HEK293 (cell line): ENCODE results near the gene CAMK1.

Experiments used
- CTCF ChIA-PET: fragments of 350-600 bp; formaldehyde crosslinking; extraction: SDS; loops from one replicate; lab custom pipeline; 2021; ENCODE audit warnings: antibody characterized with exemption; lab: Yijun Ruan, JAX
- POLR2A ChIA-PET: fragments of 300-600 bp; formaldehyde crosslinking; extraction: SDS; loops from one replicate; lab custom pipeline; 2020; ENCODE audit warnings: antibody characterized with exemption, inconsistent platforms; lab: Yijun Ruan, JAX
- H3K27ac ChIP-seq: fragments of 200-500 bp; sonication (Bioruptor generic); 2 replicates; pipeline ENCODE4 v1.5.1; 2014; ENCODE audit warnings: low read depth, low read length, control low read depth, inconsistent platforms; ENCODE audit errors: extremely low read depth
- H3K36me3 ChIP-seq, 2 experiments: fragments of 200-500 bp in 1 of 2; sonication (Bioruptor generic) in 1 of 2; 1 replicate in 1 of 2; 2 replicates in 1 of 2; pipeline ENCODE4 v1.5.1; 2014 to 2017; ENCODE audit warnings: inconsistent platforms in 2 of 2, low read length in 2 of 2; ENCODE audit not compliant: control insufficient read depth in 2 of 2, insufficient read depth in 1 of 2
- H3K4me1 ChIP-seq: fragments of 200-500 bp; sonication (Bioruptor generic); 2 replicates; pipeline ENCODE4 v1.5.1; 2014; ENCODE audit warnings: mild to moderate bottlenecking, low read length, inconsistent platforms; ENCODE audit not compliant: control insufficient read depth, insufficient read depth
- H3K4me3 ChIP-seq: 2 replicates; pipeline ENCODE4 v1.5.1; 2011; ENCODE audit warnings: low read depth, mild to moderate bottlenecking, control low read depth, low read length, moderate library complexity
- H3K9me3 ChIP-seq: fragments of 200-500 bp; sonication (Bioruptor generic); 2 replicates; pipeline ENCODE4 v1.5.1; 2014; ENCODE audit warnings: low read depth, low read length, inconsistent platforms; ENCODE audit not compliant: control insufficient read depth, insufficient read depth
- BCL11A ChIP-seq: fragments of 450-650 bp; formaldehyde crosslinking; IDR thresholded peaks from 2 replicates; pipeline ENCODE4 v1.5.1; 2016; ENCODE audit warnings: low read depth, missing biosample characterization, missing genetic modification characterization
- INSM2 ChIP-seq: fragments of 450-650 bp; formaldehyde crosslinking; IDR thresholded peaks from 2 replicates; pipeline ENCODE4 v1.5.1; 2016; ENCODE audit warnings: missing biosample characterization, missing genetic modification characterization
- KLF7 ChIP-seq: fragments of 450-650 bp; formaldehyde crosslinking; IDR thresholded peaks from 2 replicates; pipeline ENCODE4 v1.5.1; 2016; ENCODE audit warnings: missing biosample characterization, missing genetic modification characterization, borderline replicate concordance
- PRDM1 ChIP-seq: fragments of 450-650 bp; formaldehyde crosslinking; IDR thresholded peaks from 2 replicates; pipeline ENCODE4; 2016; ENCODE audit warnings: missing biosample characterization, missing genetic modification characterization
- SCRT2 ChIP-seq: fragments of 450-650 bp; formaldehyde crosslinking; IDR thresholded peaks from 2 replicates; pipeline ENCODE4 v1.5.1; 2016; ENCODE audit warnings: missing biosample characterization, missing genetic modification characterization
- SP3 ChIP-seq: fragments of 450-650 bp; formaldehyde crosslinking; IDR thresholded peaks from 2 replicates; pipeline ENCODE4 v1.5.1; 2016; ENCODE audit warnings: missing biosample characterization, missing genetic modification characterization
- ZBTB48 ChIP-seq: fragments of 450-650 bp; formaldehyde crosslinking; IDR thresholded peaks from 2 replicates; pipeline ENCODE4 v1.5.1; 2016; ENCODE audit warnings: missing biosample characterization, missing genetic modification characterization
- ZNF157 ChIP-seq: fragments of 450-650 bp; formaldehyde crosslinking; IDR thresholded peaks from 2 replicates; pipeline ENCODE4 v1.5.1; 2016; ENCODE audit warnings: missing biosample characterization, missing genetic modification characterization
- ZNF423 ChIP-seq: fragments of 450-650 bp; formaldehyde crosslinking; IDR thresholded peaks from 2 replicates; pipeline ENCODE4 v1.5.1; 2016; ENCODE audit warnings: missing biosample characterization, missing genetic modification characterization
- ZNF501 ChIP-seq: fragments of 450-650 bp; formaldehyde crosslinking; IDR thresholded peaks from 2 replicates; pipeline ENCODE4 v1.5.1; 2016; ENCODE audit warnings: missing biosample characterization, missing genetic modification characterization
- ZNF530 ChIP-seq: fragments of 450-650 bp; formaldehyde crosslinking; IDR thresholded peaks from 2 replicates; pipeline ENCODE4 v1.5.1; 2016; ENCODE audit warnings: low read depth, missing biosample characterization, missing genetic modification characterization
- ZNF558 ChIP-seq: fragments of 450-650 bp; formaldehyde crosslinking; IDR thresholded peaks from 2 replicates; pipeline ENCODE4 v1.5.1; 2016; ENCODE audit warnings: missing biosample characterization, missing genetic modification characterization
- ZNF600 ChIP-seq: fragments of 450-650 bp; formaldehyde crosslinking; IDR thresholded peaks from 2 replicates; pipeline ENCODE4 v1.5.1; 2016; ENCODE audit warnings: missing biosample characterization, missing genetic modification characterization
- ZNF785 ChIP-seq: fragments of 450-650 bp; formaldehyde crosslinking; IDR thresholded peaks from 2 replicates; pipeline ENCODE4 v1.5.1; 2016; ENCODE audit warnings: missing biosample characterization, missing genetic modification characterization
- ZNF792 ChIP-seq: fragments of 450-650 bp; formaldehyde crosslinking; IDR thresholded peaks from 2 replicates; pipeline ENCODE4 v1.5.1; 2016; ENCODE audit warnings: missing biosample characterization, missing genetic modification characterization
- ZSCAN16 ChIP-seq: fragments of 450-650 bp; formaldehyde crosslinking; IDR thresholded peaks from 2 replicates; pipeline ENCODE4 v1.5.1; 2016; ENCODE audit warnings: missing biosample characterization, missing genetic modification characterization
- ZSCAN30 ChIP-seq: fragments of 450-650 bp; IDR thresholded peaks from 2 replicates; pipeline ENCODE4 v1.5.1; 2018; ENCODE audit warnings: missing biosample characterization, mild to moderate bottlenecking, missing genetic modification characterization, moderate library complexity
- TF ChIP-seq, protein P1 (sequence below): fragments of 450-650 bp; formaldehyde crosslinking; IDR thresholded peaks from 2 replicates; pipeline ENCODE4 v1.5.1; 2016; ENCODE audit warnings: missing biosample characterization, missing genetic modification characterization

CAMK1 gene

GRCh38 chr3:9792405-9793160, 22.8 kb upstream of the CAMK1 start, which contains the start of the genes ARPC4 and TADA3 (continued):
- TF ChIP-seq ZNF785 (no peak), KLF7 (tag by site-specific recombination) (peak; percentile 33; the same call in 1 of the 2 replicates), ZSCAN16 (no peak), INSM2 (tag by site-specific recombination) (no peak)

DNA sequence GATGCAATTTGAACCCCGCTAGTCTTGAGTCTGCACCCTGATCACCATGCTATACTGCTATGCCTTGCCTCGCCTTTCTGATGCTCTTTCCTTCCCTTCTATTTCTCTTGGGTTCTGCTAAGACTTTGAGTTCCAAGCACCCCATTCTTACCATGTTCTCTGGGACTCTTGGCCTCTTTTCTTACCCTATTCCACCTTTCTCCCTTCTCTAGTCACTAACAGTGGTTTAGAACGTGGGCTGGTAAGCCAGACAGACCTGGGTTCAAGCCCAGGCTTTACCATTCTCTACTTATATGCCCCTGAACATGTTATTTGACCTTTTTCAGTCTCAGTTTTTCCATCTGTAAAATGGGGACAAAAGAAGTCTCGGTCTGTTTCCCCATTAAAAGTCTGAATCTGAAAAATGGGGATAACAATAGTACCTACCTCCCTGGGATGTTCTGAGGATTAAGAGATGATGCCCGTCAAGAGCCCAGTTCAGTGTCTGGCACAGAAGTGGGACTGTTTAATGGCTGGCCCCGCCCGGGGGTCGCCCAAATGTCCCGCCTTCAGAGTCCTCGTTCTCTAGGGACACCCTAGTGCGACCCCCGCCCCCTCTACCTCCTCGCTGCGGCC, 22.1 kb upstream of the CAMK1 start:
- POLR2A ChIA-PET: interaction anchor here (0.7 to 2.0 kb wide), 12 partner anchors 8 to 456 kb away, joined by 3 to 18 read pairs (median 6); partner anchors contain the start of genes BRPF1, CAMK1, CRELD1 and OGG1
- CTCF ChIA-PET: interaction anchor here (1.1 to 1.3 kb wide), 2 partner anchors 35 to 155 kb away, joined by 3 to 5 read pairs; no protein-coding TSS in a partner anchor
- Histone ChIP-seq H3K9me3 (no peaks in the 10 kb centered on the region), H3K4me3 (peak overlapping the region; percentile 83), H3K36me3 (peaks cover 10 to 56% of the 10 kb centered on the region in 2 experiments; a peak in 2 of 3 replicates), H3K4me1 (no peaks in the 10 kb centered on the region), H3K27ac (peak overlapping the region; percentile 97)
- TF ChIP-seq ZNF558 (tag by site-specific recombination): 0 out of 2 replicates have a peak, but pooled peaks have one; percentile 18
- TF ChIP-seq ZBTB48: peak; percentile 5; the same call in 1 of the 2 replicates
- TF ChIP-seq BCL11A (tag by site-specific recombination): no peak
- peak; percentile 71 for TF ChIP-seq ZNF423 (tag by site-specific recombination)
- TF ChIP-seq ZNF501 (tag by site-specific recombination): no peak
- TF ChIP-seq ZSCAN30 (tag by site-specific recombination): 0 out of 2 replicates have a peak, but pooled peaks have one; percentile 22
- TF ChIP-seq SP3 (tag by site-specific recombination): no peak
- TF ChIP-seq ZNF157 (tag by site-specific recombination): no peak
- TF ChIP-seq ZNF530 (tag by site-specific recombination): no peak
- no peak for TF ChIP-seq SCRT2 (tag by site-specific recombination)

DNA sequence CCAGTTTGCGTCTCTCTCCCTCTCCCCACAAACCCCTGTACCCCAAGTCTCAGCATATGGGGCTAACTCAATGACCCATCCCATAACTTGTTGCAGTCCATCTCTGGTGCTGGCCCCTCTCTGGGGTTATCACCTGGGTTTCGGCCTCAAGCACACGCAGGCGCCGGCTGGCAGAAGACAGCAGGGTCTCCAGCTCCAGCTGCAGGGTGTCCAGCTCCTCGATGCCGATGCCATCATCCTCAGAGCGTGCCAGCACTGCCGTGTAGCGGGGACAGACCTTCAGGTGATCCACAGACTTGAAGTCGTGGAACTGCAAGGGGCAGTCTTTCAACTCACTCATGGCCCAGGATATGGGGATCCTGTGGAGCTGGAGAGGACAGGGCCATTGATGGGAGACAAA, 21.4 kb upstream of the CAMK1 start:
- Histone ChIP-seq H3K4me1 (no peaks in the 10 kb centered on the region), H3K4me3 (no peak overlapping the region), H3K9me3 (no peaks in the 10 kb centered on the region), H3K36me3 (peaks cover 10 to 60% of the 10 kb centered on the region in 2 experiments; a peak in 2 of 3 replicates), H3K27ac (no peak overlapping the region)
- POLR2A ChIA-PET: interaction anchor here (0.7 to 1.0 kb wide), 2 partner anchors 15 to 21 kb away, joined by 3 read pairs; partner anchors contain the start of gene CAMK1
- TF ChIP-seq SCRT2 (tag by site-specific recombination): 0 out of 2 replicates have a peak, but pooled peaks have one; percentile 51
- TF ChIP-seq, protein P1, sequence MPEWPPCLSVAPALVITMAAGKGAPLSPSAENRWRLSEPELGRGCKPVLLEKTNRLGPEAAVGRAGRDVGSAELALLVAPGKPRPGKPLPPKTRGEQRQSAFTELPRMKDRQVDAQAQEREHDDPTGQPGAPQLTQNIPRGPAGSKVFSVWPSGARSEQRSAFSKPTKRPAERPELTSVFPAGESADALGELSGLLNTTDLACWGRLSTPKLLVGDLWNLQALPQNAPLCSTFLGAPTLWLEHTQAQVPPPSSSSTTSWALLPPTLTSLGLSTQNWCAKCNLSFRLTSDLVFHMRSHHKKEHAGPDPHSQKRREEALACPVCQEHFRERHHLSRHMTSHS (tag by site-specific recombination): no peak
- CTCF ChIA-PET: interaction anchor here (0.7 kb wide), 1 partner anchor 155 kb away, joined by 3 read pairs; no protein-coding TSS in a partner anchor

- no peaks in the 10 kb centered on the region for H3K9me3 ChIP-seq
- peaks cover 3 to 70% of the 10 kb centered on the region in 2 experiments; a peak in 2 of 3 replicates for H3K36me3 ChIP-seq
- TF ChIP-seq PRDM1 (tag by site-specific recombination) (peak; percentile 76), ZNF792 (tag by site-specific recombination) (no peak), ZNF600 (tag by site-specific recombination) (0 out of 2 replicates have a peak, but pooled peaks have one; percentile 14)
- TF ChIP-seq, all 188 proteins: peak for 2
- ChIA-PET CTCF (interaction anchor here (0.6 kb wide), 1 partner anchor 57 kb away, joined by 3 read pairs; no protein-coding TSS in a partner anchor), POLR2A (interaction anchor here (1.2 kb wide), 1 partner anchor 19 kb away, joined by 3 read pairs; no protein-coding TSS in a partner anchor)
- Histone ChIP-seq H3K27ac (no peak overlapping the region), H3K4me3 (no peak overlapping the region), H3K4me1 (no peaks in the 10 kb centered on the region)
These were observed 18.0 kb upstream of the CAMK1 start for GRCh38 chr3:9787714-9788113.
